Endothelial cell of umbilical vein (primary cell): ENCODE measurements around the gene APBB2.

Source experiments
- EZH2 ChIP-seq: IDR thresholded peaks from 2 replicates; pipeline ENCODE4 v1.6.1; 2012; ENCODE audit warnings: borderline replicate concordance, low read depth, mild to moderate bottlenecking, moderate library complexity, low read length, inconsistent platforms; ENCODE audit not compliant: severe bottlenecking
- JUN ChIP-seq: IDR thresholded peaks from 2 replicates; pipeline ENCODE4 v1.6.1; 2011; ENCODE audit warnings: borderline replicate concordance, low read depth; ENCODE audit not compliant: insufficient read length, insufficient read depth
- MYC ChIP-seq: IDR thresholded peaks from one replicate; pipeline ENCODE4 v1.6.1; 2011; ENCODE audit warnings: mild to moderate bottlenecking, low read depth, low read length
- POLR2A ChIP-seq: IDR thresholded peaks from 2 replicates; pipeline ENCODE4 v1.6.1; 2012; ENCODE audit warnings: low read depth, mild to moderate bottlenecking, control low read depth, low read length
- POLR2AphosphoS5 ChIP-seq: IDR thresholded peaks from 2 replicates; pipeline ENCODE4 v1.6.1; 2012; ENCODE audit warnings: low read depth, mild to moderate bottlenecking, control low read depth, low read length, moderate library complexity; ENCODE audit not compliant: insufficient read depth
- TF ChIP-seq, protein P1 (sequence below), 2 donors: IDR thresholded peaks; 1 replicate in 1 of 2; 2 replicates in 1 of 2; pipeline ENCODE4 v1.5.1; 2011; ENCODE audit warnings: low read length in 2 of 2, mild to moderate bottlenecking in 2 of 2, moderate library complexity in 2 of 2, control low read depth in 1 of 2, inconsistent platforms in 1 of 2, low read depth in 1 of 2; ENCODE audit not compliant: insufficient read depth in 1 of 2; ENCODE audit errors: extremely low read depth in 1 of 2
- TF ChIP-seq, protein P2 (sequence below): IDR thresholded peaks from 2 replicates; pipeline ENCODE4 v1.6.1; 2011; ENCODE audit not compliant: insufficient read depth, insufficient read length

DNA sequence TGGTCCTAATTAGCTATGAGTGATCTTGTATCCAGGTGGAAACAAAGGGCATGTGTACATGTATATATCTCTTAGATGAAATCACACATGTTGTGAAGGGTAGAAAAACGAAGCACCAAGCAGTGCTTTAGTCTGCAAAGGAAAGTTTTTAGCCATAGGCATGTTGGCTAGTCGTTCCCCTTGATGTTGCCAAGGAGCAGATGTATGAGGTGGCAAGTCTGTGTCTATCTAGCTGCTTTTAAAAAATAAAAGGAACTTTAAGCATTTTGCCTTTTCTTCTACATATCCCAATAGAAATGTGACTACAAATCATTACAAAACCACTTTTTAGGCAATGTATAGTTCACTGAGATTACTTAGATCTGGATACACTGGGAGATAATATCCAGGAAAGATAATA is 401.5 kb downstream of the APBB2 start:
- TF ChIP-seq, protein P1, sequence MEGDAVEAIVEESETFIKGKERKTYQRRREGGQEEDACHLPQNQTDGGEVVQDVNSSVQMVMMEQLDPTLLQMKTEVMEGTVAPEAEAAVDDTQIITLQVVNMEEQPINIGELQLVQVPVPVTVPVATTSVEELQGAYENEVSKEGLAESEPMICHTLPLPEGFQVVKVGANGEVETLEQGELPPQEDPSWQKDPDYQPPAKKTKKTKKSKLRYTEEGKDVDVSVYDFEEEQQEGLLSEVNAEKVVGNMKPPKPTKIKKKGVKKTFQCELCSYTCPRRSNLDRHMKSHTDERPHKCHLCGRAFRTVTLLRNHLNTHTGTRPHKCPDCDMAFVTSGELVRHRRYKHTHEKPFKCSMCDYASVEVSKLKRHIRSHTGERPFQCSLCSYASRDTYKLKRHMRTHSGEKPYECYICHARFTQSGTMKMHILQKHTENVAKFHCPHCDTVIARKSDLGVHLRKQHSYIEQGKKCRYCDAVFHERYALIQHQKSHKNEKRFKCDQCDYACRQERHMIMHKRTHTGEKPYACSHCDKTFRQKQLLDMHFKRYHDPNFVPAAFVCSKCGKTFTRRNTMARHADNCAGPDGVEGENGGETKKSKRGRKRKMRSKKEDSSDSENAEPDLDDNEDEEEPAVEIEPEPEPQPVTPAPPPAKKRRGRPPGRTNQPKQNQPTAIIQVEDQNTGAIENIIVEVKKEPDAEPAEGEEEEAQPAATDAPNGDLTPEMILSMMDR (IDR thresholded peaks at IDR 0.05; ENCODE audit: extremely low read depth in 1 of 2, insufficient read depth in 1 of 2, low read depth in 1 of 2, low read length in 2 of 2) = no peak
- no peak for TF ChIP-seq MYC
- TF ChIP-seq POLR2AphosphoS5 = no peak
- no peak for TF ChIP-seq EZH2
- TF ChIP-seq POLR2A = no peak
- no peak for TF ChIP-seq JUN
- TF ChIP-seq, protein P2, sequence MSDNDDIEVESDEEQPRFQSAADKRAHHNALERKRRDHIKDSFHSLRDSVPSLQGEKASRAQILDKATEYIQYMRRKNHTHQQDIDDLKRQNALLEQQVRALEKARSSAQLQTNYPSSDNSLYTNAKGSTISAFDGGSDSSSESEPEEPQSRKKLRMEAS = no peak
